Stomach (tissue), 4 donors: ENCODE results near the gene NUMA1.

Experiments
- CTCF ChIP-seq, 7 experiments: fragments of 450-650 bp in 4 of 7; fragments of 200-600 bp in 3 of 7; sonication (generic) in 3 of 7; IDR thresholded peaks; one replicate each; pipeline ENCODE4 v1.5.1; 2016 to 2019; ENCODE audit warnings: antibody characterized with exemption in 7 of 7, control low read depth in 2 of 7, mild to moderate bottlenecking in 1 of 7
- EP300 ChIP-seq: sonication (generic); formaldehyde crosslinking; IDR thresholded peaks from one replicate; pipeline ENCODE4 v1.6.1; 2017; ENCODE audit warnings: antibody characterized with exemption
- POLR2A ChIP-seq, 4 donors: fragments of 450-650 bp; IDR thresholded peaks; one replicate each; pipeline ENCODE4 v1.6.1; 2016; ENCODE audit warnings: antibody characterized with exemption in 4 of 4, control low read depth in 2 of 4, mild to moderate bottlenecking in 1 of 4, moderate library complexity in 1 of 4

GRCh38 chr11:72111300-72112142, 31.2 kb upstream of the NUMA1 start:
- TF ChIP-seq CTCF (IDR thresholded peaks at IDR 0.05), result no peak
- TF ChIP-seq EP300, result no peak
- TF ChIP-seq POLR2A (IDR thresholded peaks at IDR 0.05), result no peak
